ENCODE measurements around the gene NHERF2.
A peak's percentile ranks its signal among the peaks of the same experiment; 100 is the strongest.

Gene NHERF2

DNA sequence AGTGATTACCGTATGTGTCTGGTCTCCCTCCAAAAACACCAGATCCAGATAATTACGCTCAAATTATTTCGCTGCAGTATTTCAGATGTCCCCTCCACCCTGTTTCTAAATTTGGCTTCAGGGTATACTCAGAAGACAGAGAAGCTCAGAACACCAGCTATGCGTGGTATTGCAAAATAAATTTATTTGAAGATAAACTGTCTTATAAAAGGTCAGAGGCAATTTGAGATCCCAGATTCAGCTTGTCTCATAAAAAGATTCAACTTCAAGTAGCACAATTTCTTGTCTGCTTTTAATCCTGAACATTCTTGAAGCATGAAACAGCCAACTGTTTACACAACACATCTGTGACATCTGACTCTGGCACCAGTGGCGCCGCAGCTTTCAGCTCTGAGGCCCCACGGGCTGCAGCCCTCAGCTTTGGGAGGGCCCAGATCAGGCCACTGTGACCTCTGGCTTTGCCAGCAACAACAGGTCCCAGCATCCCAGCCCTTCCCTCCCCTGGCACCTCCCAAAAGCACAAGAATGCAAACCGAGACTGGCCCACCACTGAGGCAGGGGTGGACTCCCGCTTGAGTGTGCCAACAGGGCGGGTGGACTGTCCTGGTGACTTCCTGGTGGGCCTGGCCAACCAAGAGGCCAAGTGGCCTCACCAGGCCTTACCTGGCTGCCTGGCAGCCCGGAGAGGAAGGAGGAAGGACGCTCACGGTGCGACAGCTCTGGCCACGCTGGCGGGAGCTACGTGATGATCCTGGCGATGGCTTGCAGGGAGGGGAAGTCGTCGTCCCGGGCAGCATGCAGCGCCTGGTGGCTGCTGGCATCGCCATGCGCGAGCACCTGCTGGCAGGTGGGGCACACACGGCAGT lies 29.0 kb upstream of the NHERF2 start:
- Histone ChIP-seq H3K18ac (ENCODE audit: low read depth in 1 of 2, low read length in 2 of 2) (peak overlapping the region in 1 of 2 experiments; percentile 29), H2BK15ac (ENCODE audit: low read depth, poor library complexity, severe bottlenecking) (no peak overlapping the region), H3K4me3 (ENCODE audit: insufficient read depth in 1 of 2, low read depth in 1 of 2, low read length in 2 of 2) (no peak overlapping the region), H3K4ac (ENCODE audit: low read depth in 1 of 2, low read length in 2 of 2) (no peak overlapping the region), H4K8ac (ENCODE audit: low read length) (no peak overlapping the region), H3K9me3 (ENCODE audit: control insufficient read depth, low read length) (no peaks in the 10 kb centered on the region), H3K23ac (ENCODE audit: low read length in 2 of 2) (no peak overlapping the region), H3K4me2 (ENCODE audit: low read length, poor library complexity, severe bottlenecking) (no peak overlapping the region), H2BK5ac (ENCODE audit: low read depth, low read length, poor library complexity, severe bottlenecking) (no peak overlapping the region), H3K36me3 (ENCODE audit: control insufficient read depth in 1 of 2, insufficient read depth in 2 of 2, low read depth in 1 of 2, low read length in 2 of 2) (peaks cover 62 to 69% of the 10 kb centered on the region in 2 experiments), H3K14ac (ENCODE audit: low read length in 2 of 2) (no peak overlapping the region), H3K9ac (ENCODE audit: low read length) (peak overlapping the region; percentile 13), H4K91ac (ENCODE audit: low read length) (no peak overlapping the region), H3K4me1 (ENCODE audit: control insufficient read depth, insufficient read depth, low read depth, low read length) (peaks cover 14% of the 10 kb centered on the region), H2BK12ac (ENCODE audit: low read length in 2 of 2) (no peak overlapping the region), H2BK120ac (ENCODE audit: low read depth, low read length) (no peak overlapping the region), H3K27me3 (ENCODE audit: control insufficient read depth in 1 of 2, insufficient read depth in 1 of 2, low read length in 2 of 2) (peaks cover 0 to 4% of the 10 kb centered on the region in 2 experiments), H2AK5ac (ENCODE audit: low read length, severe bottlenecking) (no peak overlapping the region), H3K27ac (ENCODE audit: low read length, poor library complexity, severe bottlenecking) (no peak overlapping the region), H3K79me1 (replicated peaks; ENCODE audit: low read length, poor library complexity, severe bottlenecking) (peaks cover 25% of the 10 kb centered on the region), H2AFZ (ENCODE audit: low read depth, low read length) (no peak overlapping the region)
- WGBS, result 84% methylated on average over 25 of the region's 26 CpGs
- DNase-seq, result peak; percentile 28

DNA sequence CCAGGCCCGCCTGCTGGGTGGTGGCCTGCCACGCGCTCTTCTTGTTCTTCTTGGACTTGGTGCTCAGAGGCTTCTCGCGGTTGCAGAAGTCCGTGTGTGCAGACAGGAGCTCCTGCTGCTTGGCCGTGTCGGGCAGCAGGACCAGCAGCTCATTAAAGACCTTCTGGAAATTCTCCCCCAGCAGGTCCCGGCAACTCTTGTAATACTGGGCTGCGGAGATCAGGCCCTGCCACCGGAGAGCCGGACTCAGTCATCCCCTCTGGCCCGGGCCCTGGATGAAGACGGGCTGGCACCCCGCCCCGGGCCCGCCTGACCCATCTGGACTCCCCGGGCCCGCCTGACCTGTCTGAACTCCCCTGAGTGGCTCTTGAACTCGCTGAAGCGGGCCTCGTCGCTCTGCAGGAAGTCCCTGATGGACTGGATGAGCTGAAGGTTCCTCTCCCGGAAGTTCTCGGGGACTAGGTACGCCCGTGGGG lies 28.3 kb upstream of the NHERF2 start:
- Histone ChIP-seq H3K9ac (ENCODE audit: low read length) (no peak overlapping the region), H3K79me1 (replicated peaks; ENCODE audit: low read length, poor library complexity, severe bottlenecking) (peaks cover 27% of the 10 kb centered on the region), H2AK5ac (ENCODE audit: low read length, severe bottlenecking) (no peak overlapping the region), H4K8ac (ENCODE audit: low read length) (no peak overlapping the region), H3K36me3 (ENCODE audit: control insufficient read depth in 1 of 2, insufficient read depth in 2 of 2, low read depth in 1 of 2, low read length in 2 of 2) (peaks cover 69 to 73% of the 10 kb centered on the region in 2 experiments), H3K4me1 (ENCODE audit: control insufficient read depth, insufficient read depth, low read depth, low read length) (peaks cover 10% of the 10 kb centered on the region), H2BK120ac (ENCODE audit: low read depth, low read length) (no peak overlapping the region), H3K27me3 (ENCODE audit: control insufficient read depth in 1 of 2, insufficient read depth in 1 of 2, low read length in 2 of 2) (no peaks in the 10 kb centered on the region), H2BK15ac (ENCODE audit: low read depth, poor library complexity, severe bottlenecking) (no peak overlapping the region), H3K18ac (ENCODE audit: low read depth in 1 of 2, low read length in 2 of 2) (no peak overlapping the region), H2BK12ac (ENCODE audit: low read length in 2 of 2) (no peak overlapping the region), H3K27ac (ENCODE audit: low read length, poor library complexity, severe bottlenecking) (no peak overlapping the region), H2AFZ (ENCODE audit: low read depth, low read length) (no peak overlapping the region), H3K9me3 (ENCODE audit: control insufficient read depth, low read length) (no peaks in the 10 kb centered on the region), H3K4ac (ENCODE audit: low read depth in 1 of 2, low read length in 2 of 2) (no peak overlapping the region), H3K4me3 (ENCODE audit: insufficient read depth in 1 of 2, low read depth in 1 of 2, low read length in 2 of 2) (no peak overlapping the region), H2BK5ac (ENCODE audit: low read depth, low read length, poor library complexity, severe bottlenecking) (no peak overlapping the region), H3K14ac (ENCODE audit: low read length in 2 of 2) (no peak overlapping the region), H4K91ac (ENCODE audit: low read length) (no peak overlapping the region), H3K23ac (ENCODE audit: low read length in 2 of 2) (no peak overlapping the region), H3K4me2 (ENCODE audit: low read length, poor library complexity, severe bottlenecking) (no peak overlapping the region)
- no peak for DNase-seq
- WGBS, result 95% methylated on average over 27 of the region's 27 CpGs

DNA sequence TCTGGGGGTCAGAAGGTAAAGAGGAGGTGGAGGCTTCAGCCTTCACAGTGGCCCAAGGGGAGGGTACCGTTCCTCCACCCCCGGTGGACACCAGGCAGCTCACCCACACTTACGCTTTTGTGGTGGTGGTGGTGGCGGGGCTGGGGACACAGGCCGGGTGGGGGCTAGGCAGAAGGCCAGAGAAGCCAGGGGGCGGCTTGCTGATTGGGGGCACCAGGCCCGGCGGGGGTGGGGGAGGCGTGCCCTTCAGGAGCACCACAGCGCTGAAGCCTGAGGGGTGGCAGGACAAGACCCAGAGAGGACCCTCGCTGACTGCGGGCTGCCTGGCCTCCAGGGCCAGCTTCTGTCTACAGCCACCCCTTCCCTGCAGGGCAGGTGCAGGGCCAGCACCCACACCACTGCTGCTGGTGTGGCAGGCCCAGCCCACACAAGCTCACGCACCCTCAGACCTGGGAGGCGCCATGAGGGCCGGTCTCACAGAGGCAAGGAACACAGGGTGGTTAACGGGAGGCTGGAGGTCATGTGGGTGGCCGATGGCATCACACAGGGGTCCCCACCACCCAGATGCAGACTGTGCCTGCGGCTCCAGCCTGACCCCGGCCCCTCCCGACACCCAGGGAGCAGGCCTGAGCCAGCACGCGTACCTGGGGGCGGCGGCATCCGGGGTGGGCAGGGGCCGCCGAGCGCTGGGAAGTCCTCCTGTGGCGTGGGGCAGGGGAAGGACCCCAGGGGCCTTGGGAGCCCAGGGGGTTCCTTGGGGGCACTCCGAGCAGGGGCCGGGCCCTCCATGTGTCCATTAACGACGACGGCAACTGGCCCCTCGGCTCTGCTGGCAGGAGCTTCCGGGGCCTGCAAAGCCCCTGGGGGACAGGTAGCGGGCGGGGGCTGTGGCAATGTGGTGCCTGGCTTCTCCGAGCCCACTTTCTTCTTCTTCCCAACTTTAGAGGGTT lies 27.6 kb upstream of the NHERF2 start:
- Histone ChIP-seq H2BK5ac (ENCODE audit: low read depth, low read length, poor library complexity, severe bottlenecking) (no peak overlapping the region), H2AK5ac (ENCODE audit: low read length, severe bottlenecking) (no peak overlapping the region), H3K4me3 (ENCODE audit: insufficient read depth in 1 of 2, low read depth in 1 of 2, low read length in 2 of 2) (no peak overlapping the region), H3K4me2 (ENCODE audit: low read length, poor library complexity, severe bottlenecking) (no peak overlapping the region), H3K79me1 (replicated peaks; ENCODE audit: low read length, poor library complexity, severe bottlenecking) (peaks cover 29% of the 10 kb centered on the region), H2BK120ac (ENCODE audit: low read depth, low read length) (no peak overlapping the region), H3K14ac (ENCODE audit: low read length in 2 of 2) (no peak overlapping the region), H3K18ac (ENCODE audit: low read depth in 1 of 2, low read length in 2 of 2) (no peak overlapping the region), H3K27me3 (ENCODE audit: control insufficient read depth in 1 of 2, insufficient read depth in 1 of 2, low read length in 2 of 2) (no peaks in the 10 kb centered on the region), H4K91ac (ENCODE audit: low read length) (peak overlapping the region; percentile 14), H3K23ac (ENCODE audit: low read length in 2 of 2) (no peak overlapping the region), H2AFZ (ENCODE audit: low read depth, low read length) (no peak overlapping the region), H2BK15ac (ENCODE audit: low read depth, poor library complexity, severe bottlenecking) (peak overlapping the region; percentile 32), H3K9me3 (ENCODE audit: control insufficient read depth, low read length) (no peaks in the 10 kb centered on the region), H2BK12ac (ENCODE audit: low read length in 2 of 2) (no peak overlapping the region), H3K9ac (ENCODE audit: low read length) (no peak overlapping the region), H4K8ac (ENCODE audit: low read length) (no peak overlapping the region), H3K4me1 (ENCODE audit: control insufficient read depth, insufficient read depth, low read depth, low read length) (peaks cover 12% of the 10 kb centered on the region), H3K4ac (ENCODE audit: low read depth in 1 of 2, low read length in 2 of 2) (no peak overlapping the region), H3K36me3 (ENCODE audit: control insufficient read depth in 1 of 2, insufficient read depth in 2 of 2, low read depth in 1 of 2, low read length in 2 of 2) (peaks cover 74 to 75% of the 10 kb centered on the region in 2 experiments), H3K27ac (ENCODE audit: low read length, poor library complexity, severe bottlenecking) (no peak overlapping the region)
- 97% methylated on average over 38 of the region's 39 CpGs for WGBS
- no peak for DNase-seq
